CD4-positive, alpha-beta T cell treated with Interleukin-1 beta for 1 hour (primary cell): Measurements from ENCODE around the gene NACC2.
"Not testable (repeated sequence)": the region's sequence is repeated elsewhere in the genome, so short reads cannot be mapped to it uniquely, and the experiment has no call there.

Source experiments
- DNase-seq, 2 donors: peaks; one replicate each; pipeline ENCODE4 v3.0.0-alpha.2; 2020 to 2022

The NACC2 gene

DNA sequence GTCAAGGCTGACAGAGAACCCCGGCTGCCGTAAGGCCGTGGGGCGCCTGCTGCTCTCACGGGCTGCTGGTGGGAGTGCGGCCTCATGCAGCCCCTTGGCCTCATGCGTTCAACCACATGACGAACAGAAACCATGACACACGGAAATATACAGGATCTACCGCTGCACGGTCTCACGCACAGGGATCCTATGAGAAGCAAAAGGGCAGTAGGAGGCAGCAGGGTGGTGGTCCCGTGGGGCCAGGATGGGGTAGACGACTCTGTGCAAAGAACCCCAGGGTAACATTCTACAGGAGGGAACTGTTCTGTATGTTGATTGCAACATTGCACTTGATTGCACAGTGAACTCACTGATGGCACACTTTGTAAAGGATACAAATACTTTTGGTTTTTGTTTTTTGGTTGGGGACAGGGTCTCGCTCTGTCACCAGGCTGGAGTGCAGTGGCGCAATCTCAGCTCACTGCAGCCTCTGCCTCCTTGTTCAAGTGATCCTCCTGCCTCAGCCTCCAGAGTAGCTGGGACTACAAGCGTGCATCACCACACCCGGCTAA, 51.6 kb downstream of the NACC2 start:
- no peak for DNase-seq

DNA sequence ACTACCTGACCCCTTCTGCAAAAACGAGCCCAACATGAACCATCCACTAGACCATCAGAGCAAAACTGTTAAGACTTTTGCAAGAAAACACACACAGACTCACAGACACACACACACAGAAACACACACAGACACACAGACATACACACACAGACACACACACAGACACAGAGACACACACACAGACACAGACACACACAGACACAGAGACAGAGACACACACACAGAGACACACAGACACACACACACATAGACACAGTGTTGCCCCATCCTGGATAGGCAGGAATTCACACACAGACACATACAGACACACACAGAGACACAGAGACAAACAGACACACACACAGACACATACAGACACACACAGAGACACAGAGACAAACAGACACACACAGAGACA, 52.5 kb downstream of the NACC2 start:
- no peak for DNase-seq

DNA sequence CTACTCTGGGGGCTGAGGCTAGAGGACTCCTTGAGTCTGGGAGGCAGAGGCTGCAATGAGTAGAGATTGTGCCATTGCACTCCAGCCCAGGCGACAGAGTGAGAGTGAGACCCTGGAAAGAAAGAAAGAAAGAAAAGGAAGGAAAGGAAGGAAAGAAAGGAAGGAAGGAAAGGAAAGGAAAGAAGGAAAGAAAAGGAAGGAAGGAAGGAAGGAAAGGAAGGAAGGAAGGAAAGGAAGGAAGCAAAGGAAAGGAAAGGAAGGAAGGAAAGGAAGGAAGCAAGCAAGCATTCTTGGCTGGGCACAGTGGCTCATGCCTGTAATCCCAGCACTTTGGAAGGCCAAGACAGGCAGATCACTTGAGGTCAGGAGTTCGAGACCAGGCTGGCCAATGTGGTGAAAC, 54.2 kb downstream of the NACC2 start:
- not testable (repeated sequence) for DNase-seq

DNA sequence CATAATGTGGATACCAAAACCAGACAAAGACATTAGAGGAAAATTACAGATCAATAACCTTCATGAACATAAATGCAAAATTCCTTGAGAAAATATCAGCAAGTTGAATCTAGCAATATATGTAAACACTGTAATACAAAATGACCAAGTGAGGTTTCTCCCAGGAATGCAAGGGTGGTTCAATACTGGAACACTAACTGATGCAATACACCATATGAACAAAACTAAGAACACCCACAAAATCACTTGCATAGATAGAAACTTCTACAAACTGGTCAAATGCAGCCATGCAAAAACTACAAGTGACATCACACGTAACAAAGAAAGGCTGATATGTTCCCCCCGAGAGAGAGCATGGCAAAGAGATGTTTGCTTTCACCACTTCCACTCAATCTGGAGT, 55.6 kb downstream of the NACC2 start:
- no peak for DNase-seq

DNA sequence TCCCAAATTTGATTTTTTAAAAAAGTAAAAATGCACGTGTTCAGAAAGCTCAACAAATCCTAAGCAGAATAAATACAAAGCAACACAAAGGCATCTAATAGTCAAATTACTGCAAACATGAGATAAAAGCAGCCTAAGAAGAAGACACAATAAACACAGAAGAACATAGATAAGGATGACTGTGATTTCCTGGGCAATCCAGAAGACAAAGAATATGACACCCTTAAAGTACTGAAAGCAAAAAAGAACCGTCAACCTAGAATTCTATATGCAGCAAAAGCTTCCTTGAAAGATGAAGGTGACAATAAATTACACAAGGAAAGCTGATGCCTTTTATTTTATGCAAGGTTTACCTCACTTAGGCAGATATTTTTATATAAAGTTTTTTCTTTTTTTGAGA, 58.2 kb downstream of the NACC2 start:
- no peak for DNase-seq

DNA sequence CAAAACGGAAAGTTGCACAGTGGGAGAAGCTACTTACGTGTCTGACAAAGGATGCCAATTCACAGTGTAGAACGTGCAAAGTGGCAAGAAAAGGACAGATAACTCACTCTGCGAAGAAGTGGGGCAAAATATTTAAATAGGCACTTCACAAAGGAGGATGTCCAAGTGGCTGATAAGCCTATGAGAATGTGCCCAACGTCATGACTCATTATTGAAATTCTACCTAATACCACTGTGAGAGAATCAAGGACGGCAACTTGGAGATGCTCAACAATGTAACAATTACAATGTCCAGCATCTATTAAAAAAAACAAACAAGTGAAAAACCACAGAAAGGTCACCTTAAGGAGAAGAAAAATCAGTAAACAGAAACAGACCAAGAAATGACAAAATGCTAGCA, 59.0 kb downstream of the NACC2 start:
- no peak for DNase-seq

DNA sequence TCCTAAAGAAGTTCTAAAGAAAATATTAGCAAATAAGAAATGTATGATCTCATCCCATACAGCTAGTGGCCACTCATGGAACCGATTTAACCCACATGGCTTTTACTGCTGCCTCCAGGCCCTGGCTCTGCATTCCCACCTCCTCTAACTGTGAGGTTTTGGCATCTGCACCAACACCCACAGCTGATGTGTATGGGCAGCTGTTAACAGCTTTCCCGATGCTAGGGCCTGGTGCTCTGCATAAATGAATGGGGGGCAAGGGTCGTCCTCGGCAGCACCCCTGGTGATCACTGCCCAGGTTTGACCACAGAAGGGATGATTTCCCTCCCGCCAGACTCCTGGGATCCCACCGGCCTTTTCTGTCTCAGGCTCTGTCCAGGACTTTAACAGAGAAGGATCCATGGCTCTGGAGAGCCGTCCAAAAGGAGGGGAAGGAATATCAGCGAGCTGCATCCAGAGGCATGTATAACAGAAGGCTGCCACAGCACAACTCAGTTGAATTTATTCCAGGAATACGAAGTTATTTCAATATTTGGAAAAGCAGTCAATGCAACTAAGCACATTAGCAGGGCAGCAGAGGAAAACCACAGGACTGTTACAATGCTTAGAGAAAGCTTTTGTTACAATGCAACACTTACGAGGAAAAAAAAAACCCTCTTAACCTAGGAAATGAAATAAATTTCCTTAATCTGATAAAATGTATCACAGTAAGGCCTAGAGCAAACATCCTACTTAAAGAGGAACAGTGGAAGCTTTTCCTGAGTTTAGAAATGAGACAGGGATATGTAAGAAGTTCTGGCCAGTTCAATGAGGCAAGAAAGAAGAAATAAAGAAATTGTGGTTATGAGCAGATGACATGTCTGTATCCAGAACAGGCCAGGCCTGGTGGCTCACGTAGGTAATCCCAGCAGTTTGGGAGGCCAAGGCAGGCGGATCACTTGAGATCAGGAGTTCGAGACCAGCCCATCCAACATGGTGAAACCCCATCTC, 63.1 kb downstream of the NACC2 start:
- no peak for DNase-seq

DNA sequence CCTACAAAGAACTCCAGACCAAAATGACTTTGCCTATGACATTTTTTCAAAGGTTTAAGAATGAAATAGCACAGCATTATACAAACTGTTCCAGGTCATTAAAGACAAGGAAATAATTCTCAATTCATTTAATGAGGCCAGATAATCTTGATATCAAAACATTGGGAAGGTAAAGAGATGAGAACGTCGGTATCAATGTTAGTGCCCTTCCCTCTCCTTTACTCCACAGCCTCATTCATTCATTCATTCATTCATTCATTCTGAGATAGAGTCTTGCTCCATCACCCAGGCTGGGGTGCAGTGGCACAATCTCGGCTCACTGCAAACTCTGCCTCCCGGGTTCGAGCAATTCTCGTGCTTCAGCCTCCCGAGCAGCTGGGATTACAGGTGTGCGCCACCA, 64.0 kb downstream of the NACC2 start:
- no peak for DNase-seq

DNA sequence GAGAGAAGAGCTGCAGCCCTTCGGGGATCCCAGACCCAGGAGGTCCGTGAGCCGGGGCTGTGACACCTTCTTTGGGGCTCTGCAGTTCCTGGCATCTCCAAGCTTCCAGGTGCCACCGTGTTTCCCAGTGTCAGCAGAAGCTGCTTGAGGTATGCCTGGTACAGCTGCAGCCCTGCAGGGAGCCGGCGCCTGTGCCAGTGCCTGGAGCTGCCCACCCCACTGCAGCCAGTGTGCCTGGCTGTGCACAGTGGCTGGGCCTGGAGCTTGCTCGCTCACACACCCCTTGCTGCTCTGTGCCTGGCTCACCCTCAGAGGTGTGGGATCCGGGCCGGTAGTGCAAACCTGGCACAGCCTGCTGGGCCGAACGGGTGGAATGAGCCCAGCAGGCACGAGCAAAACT, 65.5 kb downstream of the NACC2 start:
- no peak for DNase-seq

DNA sequence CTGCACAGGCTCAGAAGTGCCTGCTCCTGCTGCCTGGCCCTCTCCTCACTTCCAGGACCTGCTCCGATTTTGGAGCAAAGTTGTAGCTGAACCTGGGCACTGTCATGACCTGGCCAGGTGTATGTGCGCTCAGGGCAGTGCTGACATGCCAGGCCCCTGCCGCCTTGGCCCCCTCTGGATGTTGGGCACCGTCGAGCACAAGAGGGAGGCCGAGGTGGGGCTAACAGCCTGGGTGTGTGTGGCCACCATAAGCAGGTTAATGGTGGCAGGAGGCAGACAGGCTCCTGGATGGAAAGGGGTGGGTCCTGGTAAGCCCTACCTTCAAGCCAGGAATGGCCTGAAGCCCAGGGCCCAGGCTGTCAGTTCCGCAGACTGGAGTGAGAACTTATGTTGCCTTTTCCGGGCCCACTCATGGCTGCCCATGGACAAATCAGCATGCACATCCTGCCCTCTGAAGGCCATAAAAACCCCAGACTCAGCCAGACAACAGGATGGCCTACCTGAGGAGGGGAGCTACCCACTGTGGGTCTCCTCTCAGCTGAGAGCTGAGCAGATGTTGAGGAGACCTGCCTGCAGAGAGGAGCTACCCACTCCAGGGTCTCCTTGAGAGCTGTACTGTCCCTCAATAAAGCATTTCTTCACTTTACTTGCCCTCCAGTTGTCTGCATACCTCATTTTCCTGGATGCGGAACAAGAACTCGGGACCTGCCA, 66.2 kb downstream of the NACC2 start:
- DNase-seq = no peak

DNA sequence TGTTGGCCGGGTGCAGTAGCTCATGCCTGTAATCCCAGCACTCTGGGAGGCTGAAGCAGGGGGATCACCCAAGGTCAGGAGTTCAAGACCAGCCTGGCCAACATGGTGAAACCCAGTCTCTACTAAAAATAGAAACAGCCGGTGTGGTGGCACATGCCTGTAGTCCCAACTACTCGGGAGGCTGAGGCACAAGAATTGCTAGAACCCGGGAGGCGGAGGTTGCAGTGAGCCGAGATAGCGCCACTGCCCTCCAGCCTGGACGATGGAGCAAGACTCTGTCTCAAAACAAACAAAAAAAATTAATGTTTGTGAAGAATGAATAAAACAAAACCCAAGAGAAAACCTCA, 68.2 kb downstream of the NACC2 start:
- not testable (repeated sequence) for DNase-seq

DNA sequence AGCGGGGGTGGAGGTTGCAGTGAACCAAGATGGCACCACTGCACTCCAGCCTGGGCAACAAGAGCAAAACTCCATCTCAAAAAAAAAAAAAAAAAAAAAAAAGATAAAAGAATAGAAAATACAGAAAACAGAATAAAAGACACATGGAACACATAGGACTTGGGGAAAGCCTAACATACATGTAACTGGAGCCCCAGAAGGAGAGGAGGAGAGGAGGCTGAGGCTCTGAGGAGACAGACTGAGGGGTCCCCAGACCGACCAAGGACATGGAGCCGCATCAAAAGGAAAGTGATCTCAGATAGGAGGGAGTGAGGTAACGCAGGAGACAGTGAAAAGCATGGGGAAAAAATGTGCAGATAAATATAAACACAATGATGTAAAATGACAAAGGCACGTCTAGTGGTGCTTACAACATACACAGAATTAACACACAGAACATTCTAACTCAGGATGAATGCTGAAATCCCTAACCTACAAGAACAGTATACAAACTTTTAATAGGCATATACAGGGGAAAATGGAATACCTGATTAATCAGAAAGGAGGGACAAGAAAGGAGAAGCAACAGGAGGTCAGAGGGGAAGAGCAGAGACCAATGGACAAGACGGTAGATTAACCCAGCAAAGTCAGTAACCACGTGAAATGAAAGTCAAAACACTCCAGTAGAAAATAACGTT, 68.7 kb downstream of the NACC2 start:
- no peak for DNase-seq

DNA sequence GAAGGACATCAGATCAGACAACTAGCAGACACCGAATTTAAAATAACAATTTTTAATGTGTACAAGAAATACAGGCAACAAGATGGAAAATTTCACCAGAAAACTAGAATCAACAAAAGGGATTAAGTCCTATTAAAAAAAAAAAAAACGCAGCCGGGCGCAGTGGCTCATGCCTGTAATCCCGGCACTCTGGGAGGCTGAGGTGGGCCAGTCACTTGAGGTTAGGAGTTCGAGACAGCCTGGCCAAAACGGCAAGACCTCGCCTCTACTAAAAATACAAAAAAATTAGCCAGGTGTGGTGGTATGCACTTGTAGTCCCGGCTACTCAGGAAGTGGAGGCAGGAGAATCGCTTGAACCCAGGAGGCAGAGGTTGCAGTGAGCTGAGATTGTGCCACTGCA, 69.6 kb downstream of the NACC2 start:
- DNase-seq = no peak

DNA sequence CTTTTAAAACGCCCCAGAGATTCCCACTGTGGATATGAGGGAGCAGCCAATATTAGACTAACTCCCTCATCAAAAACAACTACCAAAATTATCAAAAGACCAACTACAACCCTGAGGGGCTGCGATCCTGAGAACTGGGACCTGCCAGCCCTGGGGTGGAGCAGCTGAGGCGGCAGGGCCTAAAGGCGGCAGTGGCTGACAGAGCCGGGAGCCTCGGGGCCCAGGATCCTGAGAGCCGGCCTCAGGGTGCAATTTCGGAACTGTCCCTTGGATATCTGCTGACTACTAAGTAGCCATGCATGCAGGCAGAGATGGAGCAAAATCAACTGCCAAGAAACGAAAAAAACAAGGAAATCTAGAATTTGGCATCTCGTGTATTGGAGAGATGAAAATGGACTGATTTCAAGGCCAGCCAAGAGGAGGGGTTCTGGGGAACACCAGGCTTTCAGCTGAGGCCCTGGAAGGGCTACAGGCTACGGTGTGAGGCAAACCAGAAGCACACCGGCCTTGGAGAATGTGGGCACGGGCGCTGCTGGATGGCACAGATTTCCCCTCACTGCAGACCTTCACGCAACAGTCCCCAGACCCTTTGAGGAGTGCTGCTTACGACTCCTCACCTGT, 70.3 kb downstream of the NACC2 start:
- DNase-seq = no peak

DNA sequence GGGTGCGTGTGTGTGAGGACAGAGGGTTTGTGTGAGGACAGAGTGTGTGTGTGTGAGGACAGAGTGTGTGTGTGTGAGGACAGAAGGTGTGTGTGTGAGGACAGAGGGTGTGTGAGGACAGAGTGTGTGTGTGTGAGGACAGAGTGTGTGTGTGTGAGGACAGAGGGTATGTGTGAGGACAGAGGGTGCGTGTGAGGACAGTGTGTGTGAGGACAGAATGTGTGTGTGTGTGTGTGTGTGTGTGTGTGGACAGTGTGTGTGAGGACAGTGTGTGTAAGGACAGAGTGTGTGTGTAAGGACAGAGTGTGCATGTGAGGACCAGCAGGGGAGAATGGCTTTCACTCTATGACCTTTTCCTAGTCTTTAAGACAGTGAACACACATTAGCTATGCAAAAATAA, 70.8 kb downstream of the NACC2 start:
- DNase-seq = no peak

DNA sequence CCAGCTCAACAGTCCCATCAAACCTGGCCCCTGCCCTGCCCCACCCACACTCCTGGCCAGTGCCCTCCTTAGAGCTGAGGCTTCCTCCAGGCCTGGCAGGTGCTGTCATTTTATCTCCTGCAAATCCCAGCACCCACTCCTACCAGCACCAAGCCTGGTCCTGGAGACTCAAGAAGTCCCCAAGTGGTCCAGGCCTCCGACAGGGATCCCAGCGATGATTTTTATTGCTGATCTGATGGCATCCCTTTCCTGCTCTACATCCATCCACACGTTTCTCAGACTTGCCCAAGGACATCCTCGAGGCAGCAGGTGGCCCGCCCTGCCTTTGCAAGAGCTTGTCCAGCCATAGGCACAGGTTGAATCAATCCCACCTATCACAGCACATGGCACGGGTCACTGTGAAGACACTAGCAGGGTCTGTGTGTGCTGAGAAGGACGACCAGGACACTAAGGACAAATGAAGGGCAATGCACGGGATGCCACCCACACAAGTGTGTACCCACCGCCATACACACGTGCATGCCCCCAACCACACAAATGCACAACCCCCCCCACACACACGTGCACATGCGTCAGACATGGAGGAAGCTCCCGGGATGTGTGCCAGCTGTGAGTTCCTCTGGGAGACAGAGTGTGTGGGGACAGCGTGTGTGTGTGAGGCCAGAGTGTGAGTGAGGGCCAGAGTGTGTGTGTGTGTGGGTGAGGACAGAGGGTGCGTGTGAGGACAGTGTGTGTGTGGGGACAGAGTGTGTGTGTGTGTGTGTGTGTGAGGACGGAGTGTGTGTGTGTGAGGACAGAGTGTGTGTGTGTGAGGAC, 71.5 kb downstream of the NACC2 start:
- DNase-seq = no peak

DNA sequence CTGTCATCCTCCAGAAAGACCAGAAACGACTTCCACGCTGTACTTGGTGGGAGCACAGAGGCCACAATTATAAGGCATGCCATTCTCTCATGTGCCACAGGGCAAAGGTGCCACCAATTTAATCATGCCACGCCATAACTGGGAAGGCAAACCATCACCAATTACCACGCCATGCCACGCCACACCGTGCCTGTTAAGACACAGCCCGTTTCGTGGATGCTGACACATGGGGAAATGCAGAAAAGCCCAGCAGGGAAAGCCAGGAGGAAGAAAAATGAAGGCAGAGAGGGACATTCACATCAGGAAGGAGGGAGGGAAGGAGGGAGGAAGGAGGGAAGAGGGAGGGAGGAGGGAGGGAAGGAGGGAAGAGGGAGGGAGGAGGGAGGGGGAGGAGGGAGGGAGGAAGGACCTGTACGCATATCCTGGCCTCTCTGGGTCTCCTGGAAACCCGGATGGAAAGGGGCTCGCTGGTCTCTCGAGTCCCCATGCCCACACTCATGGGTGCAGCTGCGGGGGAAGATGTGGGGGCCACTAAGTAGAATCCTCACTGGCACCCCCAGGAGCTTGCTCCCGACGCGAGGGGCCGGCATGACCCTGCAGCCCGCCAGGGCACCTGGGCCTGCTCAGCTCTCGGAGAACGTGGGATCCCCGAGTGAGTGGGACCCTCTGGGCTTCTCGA, 72.2 kb downstream of the NACC2 start:
- no peak for DNase-seq

DNA sequence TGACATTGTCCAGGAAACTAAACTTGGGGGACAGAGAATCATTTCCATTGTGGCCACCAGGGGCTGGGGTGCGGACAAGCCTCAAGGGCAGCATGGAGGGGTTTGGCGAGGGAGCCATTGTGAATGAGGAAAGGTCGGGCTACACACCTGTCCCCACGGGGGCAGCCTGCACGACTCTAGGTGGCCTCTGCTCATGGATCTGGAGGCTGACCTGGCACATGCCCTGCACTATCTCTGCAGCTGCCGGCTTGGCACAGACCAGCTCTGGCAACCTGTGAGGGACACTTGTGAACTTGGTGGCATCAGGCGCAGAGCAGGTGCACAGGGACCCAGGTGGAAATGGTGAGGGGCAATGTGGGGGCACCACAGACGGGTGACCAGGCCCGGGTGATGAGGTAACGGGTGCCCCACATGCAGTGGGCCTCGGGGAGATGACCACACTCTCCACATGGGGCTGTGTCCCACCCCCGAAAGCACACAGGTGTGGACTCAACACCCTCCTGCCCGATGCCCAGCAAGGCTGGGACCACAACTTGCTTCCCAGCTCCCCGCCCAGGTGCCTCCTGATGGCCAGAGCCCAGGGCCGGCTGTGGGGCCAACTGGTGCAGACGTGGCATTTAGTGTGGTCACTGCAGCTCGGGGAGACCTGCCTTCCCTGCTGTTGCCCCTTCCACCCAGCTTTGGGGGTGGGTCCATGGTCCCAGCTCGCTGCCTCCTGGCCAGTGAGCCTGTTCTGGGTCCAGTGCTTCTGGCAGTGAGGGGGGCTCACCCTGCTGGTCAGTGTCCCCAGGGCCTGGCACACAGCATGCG, 73.0 kb downstream of the NACC2 start:
- DNase-seq = no peak

DNA sequence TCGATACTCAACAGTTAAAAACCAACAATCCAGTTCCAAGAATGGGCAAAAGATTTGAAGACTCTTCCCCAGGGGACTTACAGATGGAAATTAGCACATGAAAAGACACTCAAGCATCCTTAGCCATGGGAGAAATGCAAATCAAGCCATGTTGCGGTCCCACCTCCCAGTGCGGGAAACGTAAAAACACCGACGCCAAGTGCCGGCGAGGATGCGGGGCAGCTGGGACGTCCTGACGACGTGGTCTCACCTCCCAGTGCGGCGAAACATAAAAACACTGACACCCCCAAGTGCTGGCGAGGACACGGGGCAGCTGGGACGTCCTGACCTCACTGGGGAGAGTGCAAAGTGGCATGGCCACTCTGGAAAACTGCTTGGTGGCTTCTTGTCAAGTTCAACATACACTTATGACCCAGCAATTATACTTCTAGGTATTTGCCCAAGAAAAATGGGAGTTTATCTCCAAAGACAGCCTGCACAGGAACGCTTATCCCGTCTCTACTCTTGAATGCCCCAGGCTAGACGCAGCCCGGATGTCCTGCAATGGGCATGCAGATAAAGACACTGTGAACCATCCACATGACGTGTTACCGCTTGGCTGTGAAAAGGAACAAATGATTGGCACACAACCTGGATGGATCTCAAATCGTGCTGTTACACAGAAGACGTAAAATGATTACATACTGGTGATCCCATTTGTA, 73.8 kb downstream of the NACC2 start:
- DNase-seq = no peak

DNA sequence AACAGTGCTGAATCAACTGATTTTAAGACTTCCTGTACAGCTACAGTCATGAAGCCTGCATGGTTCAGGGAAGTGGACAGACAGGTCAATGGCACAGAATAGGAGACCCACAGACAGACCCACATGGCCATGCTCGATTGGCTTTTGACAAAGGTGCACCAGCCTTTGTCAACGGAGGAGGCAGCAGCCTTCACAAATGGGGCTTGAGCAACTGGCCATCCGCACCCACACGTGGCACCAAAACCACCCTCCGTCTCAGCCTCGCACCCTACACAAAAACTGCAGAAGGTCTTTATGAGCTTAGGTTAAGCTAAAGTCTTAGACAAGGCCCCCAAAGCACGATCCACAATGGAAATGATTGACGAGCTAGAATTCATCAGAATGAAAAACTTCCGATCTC, 74.4 kb downstream of the NACC2 start:
- no peak for DNase-seq
